Measurements from ENCODE around the gene CKM.

Gene CKM

DNA sequence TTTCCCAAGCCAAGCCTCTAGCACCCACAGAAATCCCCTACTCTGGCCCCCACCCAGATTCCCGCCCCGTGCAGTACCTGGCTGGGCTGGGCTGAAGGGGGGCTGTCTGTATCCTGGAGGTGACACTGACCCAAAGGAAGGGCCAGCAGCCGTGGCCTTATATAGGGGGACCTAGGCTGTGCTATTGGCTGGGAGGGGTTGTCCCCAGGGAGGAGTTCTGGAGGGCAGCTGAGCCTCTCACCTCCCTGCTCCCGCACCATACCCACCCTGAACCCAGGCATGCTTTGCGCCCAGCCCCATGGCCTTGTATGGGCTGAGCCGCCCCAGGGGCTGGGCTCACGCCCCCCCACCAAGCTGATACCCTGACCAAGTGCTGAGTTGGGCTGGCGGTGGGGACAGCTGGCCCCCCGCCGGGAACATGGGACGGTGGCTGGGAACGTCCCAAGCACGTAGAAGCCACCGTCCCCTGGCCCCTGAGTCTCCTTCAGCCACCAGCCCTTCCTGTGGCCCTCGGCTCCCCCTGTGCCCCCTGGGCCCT lies at the start of gene CKM:
Gene CKM (minus strand): TSS at position 132 of the 538 bp plus-strand sequence. CDS start 3,162 bp downstream, outside the sequence.
- no peak for DNase-seq (ENCODE audit: low read depth)

GRCh38 chr19:45370410-45371204 lies 47.9 kb upstream of the CKM start, which contains the start of gene ERCC2:
Gene ERCC2 (minus strand): TSS chr19:45370573. CDS start chr19:45370540, 33 bp downstream.
- peak; percentile 97 for DNase-seq (ENCODE audit: low read depth)

GRCh38 chr19:45368737-45369340 lies 46.2 kb upstream of the CKM start:
- peak; percentile 29 for DNase-seq (ENCODE audit: low read depth)

- no peak for DNase-seq (ENCODE audit: low read depth)
These were observed 45.5 kb upstream of the CKM start for GRCh38 chr19:45368127-45368526.

DNA sequence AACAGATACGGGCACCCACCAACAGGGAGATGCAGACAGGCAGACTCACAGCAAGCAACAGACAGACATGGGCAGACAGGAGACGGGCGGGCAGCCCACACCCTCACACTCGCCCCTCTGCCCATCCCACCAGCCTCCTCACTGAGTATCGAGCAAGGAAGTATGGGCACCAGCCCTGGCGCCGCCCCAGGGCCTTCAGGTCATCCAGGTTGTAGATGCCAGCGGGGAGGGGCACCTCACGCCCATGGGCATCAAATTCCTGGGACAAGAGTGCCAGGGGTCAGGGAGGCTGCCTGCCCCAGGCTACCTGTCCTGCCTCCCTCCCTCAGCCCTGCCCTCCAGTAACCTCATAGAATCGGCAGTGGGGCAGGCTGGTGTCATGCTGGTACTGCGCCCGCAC lies 42.0 kb upstream of the CKM start:
- no peak for DNase-seq (ENCODE audit: low read depth)

- DNase-seq (ENCODE audit: low read depth), result no peak
These were observed 41.3 kb upstream of the CKM start for GRCh38 chr19:45363861-45364459.

- no peak for DNase-seq (ENCODE audit: low read depth)
These were observed 39.6 kb upstream of the CKM start for GRCh38 chr19:45362291-45362690.

- DNase-seq (ENCODE audit: low read depth), result no peak
These were observed 38.9 kb upstream of the CKM start for GRCh38 chr19:45361608-45362007.

- DNase-seq (ENCODE audit: low read depth), result no peak
These were observed 35.6 kb upstream of the CKM start for GRCh38 chr19:45358213-45358792.

- DNase-seq (ENCODE audit: low read depth), result no peak
These were observed 34.7 kb upstream of the CKM start for GRCh38 chr19:45357445-45357783.

DNA sequence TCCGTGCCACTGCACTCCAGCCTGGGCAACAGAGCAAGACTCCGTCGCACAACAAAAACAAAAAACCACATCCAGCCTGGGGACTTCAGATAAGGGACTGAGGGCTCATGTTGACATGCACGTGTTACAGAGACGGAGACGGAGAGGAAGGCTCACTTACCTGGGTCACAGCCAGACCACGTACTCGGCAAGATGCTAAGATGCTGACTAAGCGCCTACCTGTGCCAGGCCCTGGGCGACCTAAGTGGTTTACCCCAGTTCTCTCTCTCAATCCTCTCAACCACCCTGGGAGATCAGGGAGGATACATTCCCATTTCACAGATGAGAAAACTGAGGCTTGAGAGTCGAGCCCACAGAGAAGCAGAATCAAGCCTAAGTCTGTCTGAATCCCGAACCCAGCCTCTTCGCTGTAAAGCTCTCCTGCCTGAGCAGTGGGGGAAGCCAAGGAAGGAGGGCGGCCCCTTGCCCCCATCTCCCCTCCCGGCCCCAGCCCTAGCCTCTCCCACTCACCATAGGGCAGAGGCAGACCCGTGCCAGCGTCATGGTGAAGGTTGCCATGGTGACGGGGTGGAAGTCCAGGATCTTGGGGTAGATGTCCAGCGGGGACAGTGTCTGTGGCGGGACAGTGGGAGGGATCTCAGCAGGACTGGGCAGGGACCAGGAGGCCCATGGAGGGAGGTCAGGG lies 34.2 kb upstream of the CKM start:
- no peak for DNase-seq (ENCODE audit: low read depth)

DNA sequence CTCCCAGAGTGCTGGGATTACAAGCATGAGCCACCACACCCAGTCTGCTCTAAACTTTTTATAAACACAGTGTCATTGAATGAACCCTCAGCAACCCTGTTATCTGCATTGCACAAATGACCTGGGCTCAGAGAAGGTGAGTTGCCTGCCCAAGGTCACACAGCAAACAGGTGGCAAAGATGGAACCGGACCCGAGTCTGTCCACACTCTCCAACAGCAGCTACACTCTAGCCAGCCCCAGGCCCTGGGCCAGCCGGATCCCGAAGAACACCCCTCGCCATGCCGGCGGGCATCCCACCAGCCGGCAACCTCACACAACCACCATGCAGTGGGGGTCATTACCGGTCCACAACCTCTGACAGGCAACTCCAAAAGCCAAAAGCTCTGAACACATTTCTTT lies 33.2 kb upstream of the CKM start:
- no peak for DNase-seq (ENCODE audit: low read depth)

GRCh38 chr19:45355402-45355801 lies 32.7 kb upstream of the CKM start:
- DNase-seq (ENCODE audit: low read depth), result no peak

GRCh38 chr19:45354241-45354842 lies 31.7 kb upstream of the CKM start:
- DNase-seq (ENCODE audit: low read depth), result no peak

- DNase-seq (ENCODE audit: low read depth), result no peak
These were observed 30.5 kb upstream of the CKM start for GRCh38 chr19:45352914-45353796.

DNA sequence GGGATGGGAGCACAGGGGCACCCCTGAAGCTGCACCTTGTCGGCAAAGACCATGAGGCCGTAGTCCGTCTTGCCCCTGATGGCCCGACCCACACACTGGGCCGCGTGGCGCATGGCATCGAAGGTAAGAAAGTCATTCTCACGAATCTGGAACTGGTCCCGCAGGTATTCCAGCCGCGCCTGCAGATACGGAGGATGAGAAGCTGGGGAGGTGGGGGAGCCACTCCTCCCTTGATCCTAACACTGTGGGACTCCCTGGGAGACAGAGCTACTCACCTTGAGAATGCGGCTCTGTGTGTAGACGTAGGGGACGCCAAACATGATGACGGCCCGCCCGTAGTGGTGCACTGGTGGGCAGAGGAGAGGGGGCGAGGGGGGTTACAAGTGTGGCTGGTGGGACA lies 29.8 kb upstream of the CKM start:
- no peak for DNase-seq (ENCODE audit: low read depth)

- no peak for DNase-seq (ENCODE audit: low read depth)
These were observed 29.4 kb upstream of the CKM start for GRCh38 chr19:45352062-45352461.

- DNase-seq (ENCODE audit: low read depth), result no peak
These were observed 28.8 kb upstream of the CKM start for GRCh38 chr19:45351401-45351952.

GRCh38 chr19:45350477-45351058 lies 27.9 kb upstream of the CKM start:
- DNase-seq (ENCODE audit: low read depth), result no peak

DNA sequence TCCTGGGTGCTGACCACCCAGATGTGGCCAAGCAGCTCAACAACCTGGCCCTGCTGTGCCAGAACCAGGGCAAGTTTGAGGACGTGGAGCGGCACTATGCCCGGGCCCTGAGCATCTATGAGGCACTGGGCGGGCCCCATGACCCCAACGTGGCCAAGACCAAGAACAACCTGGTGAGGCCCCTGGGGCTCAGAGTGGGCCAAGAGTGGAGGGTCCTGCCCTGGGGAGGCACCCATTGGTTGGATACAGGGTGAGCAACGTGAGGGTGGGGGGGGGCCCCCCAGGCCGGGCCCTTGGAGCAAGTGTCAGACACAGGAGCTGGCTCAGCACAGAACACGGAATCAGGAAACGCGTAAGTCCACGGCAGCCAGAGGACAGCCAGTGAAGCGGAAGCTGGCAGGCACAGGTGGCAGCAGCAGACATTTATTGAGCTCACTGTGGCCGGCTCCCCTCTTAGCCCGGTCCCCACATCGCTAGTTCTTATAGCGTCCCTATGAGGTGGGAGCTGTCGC lies 26.8 kb upstream of the CKM start:
- DNase-seq (ENCODE audit: low read depth), result no peak
